HG03060 (cell line): Measurements from ENCODE around the gene FGF1.

ENCODE experiments used
- ATAC-seq: cut with Tn5 transposase; IDR thresholded peaks from one replicate; pipeline ENCODE4 v1.9.1; 2021; ENCODE audit warnings: low read depth, moderate number of reproducible peaks; ENCODE audit not compliant: unreplicated experiment

FGF1 gene

DNA sequence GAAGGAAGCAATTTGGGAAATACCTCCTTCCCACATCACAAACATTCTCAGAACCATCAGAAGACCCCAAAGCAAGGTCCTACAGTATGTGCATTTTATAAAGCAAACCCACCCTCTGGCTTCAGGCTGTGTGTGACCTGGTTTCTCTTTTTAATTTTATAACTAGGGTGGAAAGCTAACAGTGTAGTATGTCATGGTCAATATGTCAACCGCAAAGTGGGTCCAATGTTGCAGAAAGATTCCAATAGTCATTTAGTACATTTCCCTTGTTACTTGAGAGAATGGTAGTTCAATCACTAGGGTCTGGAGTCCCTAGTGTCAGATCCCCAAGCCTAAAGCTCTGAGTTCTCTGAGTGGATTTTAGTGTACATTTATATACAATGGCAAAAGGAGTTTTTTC, 96.2 kb downstream of the FGF1 start:
- no peak for ATAC-seq

GRCh38 chr5:142587354-142587965, 98.4 kb downstream of the FGF1 start:
- no peak for ATAC-seq

DNA sequence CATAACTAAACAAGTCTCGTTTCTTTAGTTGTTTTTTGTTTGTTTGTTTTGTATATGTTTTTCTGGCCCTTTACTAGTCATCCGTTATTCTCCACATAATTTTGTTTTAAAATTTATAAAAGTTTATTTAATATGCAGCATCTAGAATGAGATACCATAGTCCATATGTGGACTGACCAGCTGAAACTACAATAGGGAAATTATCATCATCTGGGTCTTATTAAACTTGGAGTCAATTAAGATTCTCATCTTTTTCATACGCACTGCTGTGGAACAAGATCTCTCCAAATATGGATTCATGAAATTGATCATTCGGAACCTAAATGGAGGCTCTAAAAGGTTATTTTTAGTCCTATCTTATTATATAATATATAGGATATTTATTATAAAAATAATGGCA, 99.3 kb downstream of the FGF1 start:
- no peak for ATAC-seq

DNA sequence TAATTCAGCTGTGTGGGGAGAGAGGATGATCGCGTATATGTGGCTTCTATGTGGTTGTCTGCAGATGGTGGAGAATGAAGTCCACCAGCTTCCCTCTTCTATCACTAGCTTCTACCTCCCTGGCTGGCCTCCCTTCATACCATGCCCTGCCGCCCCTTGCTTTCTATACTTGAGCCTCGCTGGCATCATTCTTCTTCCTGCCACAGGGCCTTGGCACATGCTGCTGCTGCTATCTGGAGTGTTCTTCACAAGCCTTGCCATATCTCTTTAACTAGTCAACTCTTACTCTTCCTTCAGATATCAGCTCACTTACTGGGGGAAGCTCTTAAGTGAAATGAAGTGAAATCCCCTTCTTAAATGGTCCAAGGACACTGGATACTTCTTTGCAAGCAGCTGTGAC, 100.4 kb downstream of the FGF1 start:
- ATAC-seq: no peak

DNA sequence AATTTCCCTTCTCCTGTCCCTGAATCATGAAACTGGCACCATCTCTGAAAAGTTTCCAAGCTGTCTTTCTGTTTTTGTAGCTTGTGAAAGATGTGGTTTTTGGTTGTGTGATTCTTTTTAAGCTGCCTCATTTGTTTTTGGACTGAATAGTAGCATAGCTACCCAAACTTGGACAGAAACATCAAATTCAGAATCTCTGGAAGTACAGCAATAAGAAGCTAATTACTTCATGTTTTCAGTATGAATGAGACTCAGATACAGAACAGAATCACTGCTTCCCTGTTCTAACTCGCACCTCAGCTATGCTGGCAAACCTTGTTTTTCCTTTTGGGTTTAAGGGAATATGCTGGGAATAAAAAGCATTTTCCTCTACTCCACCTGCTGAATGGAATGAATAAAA, 101.0 kb downstream of the FGF1 start:
- no peak for ATAC-seq

DNA sequence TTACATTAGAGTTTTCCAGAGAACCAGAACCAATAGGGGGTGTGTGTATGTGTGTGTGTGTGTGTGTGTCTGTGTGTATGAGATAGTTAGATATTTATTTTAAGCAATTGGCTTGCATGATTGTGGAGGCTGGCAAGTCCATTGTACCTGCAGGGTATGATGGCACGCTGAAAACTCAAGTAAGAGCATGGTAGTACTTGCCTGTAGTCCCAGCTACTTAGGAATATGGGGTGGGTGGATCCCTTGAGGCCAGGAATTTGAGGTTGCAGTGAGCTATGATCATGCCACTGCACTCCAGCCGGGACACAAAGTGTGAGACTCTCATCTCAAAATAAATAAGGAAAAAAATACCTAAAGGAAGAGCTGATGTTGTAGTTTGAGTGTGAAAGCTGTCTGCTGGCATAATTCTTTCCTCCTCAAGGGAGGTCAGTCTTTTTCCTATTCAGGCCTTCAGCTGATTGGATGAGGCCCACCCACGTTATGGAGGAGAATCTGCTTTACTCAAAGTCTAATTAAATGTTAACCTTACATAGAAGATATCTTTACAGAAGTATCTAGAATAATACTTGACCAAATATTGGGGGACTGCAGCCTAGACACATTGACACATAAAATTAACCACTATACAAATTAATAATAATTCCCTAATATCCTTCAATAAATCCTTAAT, 107.6 kb downstream of the FGF1 start:
- no peak for ATAC-seq

DNA sequence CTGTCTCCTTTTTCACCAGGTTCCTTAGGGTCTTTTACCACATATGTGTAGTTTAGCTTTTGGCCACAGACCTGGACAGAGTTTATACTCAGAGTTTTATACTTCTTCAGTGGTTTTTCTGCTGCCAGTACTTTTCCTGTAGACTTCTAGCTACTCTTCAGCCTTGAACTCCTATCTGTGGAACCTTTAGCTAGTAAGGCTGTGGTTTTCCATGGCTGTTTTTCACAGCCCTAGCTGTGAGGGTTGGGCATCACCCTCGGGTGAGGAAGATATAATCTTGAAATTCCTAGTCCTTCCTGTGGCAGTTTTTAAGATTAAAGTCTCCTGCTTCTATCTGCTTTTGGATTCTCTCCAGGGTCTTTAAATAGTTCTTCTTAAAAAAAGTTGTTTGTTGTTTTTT, 109.1 kb downstream of the FGF1 start:
- ATAC-seq: no peak

DNA sequence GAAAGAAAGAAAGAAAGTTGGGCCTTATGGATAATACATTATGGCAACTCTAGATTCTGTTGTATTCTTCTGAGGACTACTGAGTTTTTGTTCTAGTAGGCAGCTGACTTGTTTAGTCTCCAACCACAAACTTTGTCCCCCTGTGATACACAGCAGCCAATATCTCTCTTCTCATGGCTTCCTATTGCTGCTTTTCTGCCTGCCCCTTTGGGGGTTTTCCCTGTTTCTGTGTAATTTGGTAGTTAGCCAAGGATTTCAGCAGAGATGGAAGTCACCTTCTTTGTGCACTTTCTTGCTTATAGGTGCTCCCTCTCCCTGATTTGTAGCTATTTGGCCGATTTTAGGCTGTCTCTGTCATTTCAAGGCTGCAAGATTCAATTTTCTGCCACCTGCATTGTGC, 109.6 kb downstream of the FGF1 start:
- ATAC-seq: no peak

DNA sequence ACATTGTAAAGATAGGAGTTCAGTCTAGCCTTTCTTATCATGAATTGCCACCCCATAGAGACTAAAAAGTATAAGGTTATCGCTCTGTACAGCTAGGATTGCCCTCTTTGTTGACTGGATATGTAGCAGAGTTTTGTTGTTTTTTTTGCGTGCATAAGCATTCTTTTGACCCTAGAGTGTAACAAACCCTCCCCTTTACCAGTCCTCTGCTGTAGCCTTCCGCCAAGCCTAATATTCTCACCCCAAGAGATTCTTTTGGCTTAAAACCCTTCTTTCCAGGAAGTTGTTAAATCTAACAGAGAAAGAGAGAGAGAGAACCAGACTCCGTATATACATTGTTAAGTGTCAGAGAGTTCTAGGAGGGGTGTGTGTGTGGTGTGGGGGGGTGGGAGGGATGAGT, 113.9 kb downstream of the FGF1 start:
- ATAC-seq: no peak

- ATAC-seq: no peak
Observed at GRCh38 chr5:142571371-142571770, 114.5 kb downstream of the FGF1 start.

DNA sequence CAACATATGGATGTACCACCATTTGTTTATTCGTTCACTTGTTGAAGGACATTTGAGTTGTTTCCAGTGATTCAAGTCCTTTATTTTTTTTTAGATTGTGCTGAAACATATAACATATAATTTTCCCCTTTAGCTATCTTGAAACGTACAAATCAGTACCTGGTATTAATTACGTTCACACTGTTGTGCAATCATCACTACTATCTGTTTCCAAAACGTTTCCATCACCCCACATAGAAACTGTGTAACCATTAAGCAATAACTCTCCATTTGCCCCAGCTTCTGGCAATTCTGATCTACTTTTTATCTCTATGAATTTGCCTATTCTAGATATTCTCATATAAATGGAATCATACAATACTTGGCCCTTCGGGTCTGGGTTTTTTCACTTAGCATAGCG, 116.0 kb downstream of the FGF1 start:
- ATAC-seq: no peak

DNA sequence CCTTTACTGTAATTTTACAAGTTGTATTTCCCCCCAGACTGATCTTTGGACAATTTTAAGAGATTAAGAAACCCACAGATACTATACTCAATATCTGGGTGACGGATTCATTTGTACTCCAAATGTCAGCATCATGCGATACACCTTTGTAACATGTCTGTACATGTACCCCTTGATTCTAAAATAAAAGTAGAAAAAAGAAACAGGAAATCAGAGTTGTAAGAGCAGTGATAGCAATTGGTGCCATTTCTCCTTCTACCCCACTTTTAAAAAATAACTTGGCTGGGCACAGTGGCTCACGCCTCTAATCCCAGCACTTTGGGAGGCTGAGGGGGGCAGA, 116.9 kb downstream of the FGF1 start:
- ATAC-seq: no peak

DNA sequence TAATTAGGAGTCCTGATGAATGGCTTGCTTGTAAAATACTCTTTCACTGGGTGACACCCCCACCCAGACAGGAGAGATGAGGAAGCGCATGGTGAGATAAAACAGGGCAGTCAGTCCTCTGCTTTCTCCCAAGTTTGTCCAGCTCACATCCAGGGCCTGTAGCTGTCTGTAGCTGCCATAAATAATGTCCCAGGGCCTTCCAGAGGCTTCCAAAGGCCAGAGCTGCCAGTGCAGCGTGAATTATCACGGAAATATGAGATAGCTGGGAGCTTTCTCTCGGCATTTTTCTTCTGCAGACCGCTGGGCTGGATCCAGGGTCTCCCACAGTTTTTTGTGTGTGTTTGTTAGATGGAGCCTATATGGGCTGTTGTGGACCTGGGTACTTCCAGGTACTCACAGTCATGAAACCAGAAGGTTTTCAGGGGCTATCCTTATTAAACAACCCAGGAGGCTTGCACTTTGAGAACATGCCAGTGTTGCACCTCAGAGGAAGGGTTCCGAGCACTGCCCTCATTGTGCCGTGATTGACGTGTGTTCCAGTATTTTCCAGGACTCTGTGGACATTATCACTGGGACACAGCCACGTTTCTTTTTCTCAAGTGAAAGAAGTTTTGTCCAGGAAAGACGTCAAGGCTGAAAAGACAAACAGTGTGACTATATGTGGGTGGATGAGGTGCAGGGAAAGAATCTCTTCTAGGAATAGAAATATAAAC, 117.5 kb downstream of the FGF1 start:
- ATAC-seq: no peak

DNA sequence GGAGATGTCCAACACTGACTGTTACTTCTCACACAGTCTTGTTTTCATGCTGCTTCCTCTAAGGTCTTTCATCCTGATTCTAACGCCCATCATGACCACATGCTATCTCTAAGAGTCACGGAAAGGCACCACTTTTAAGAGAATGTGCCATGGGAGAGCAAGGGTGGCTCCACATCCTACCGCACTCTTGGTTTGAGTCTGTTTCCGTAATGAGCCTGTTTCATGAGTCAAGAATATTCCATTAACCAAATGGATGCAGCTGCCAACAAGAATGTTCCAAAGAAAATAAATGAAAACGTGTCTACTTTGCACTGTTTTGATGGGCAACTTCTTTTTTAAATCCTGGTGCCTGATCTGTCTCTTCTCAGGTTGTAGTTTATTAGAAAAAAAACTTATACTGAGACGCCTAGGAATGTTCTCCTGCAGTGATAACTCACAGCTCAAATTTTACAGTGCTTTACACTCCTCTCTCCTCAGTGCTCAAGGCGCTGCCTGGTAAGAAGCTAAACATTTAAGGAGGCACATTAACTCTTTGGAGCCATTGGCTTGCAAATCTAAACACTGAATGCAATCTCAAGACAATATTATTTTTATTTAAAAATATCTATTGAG, 124.3 kb downstream of the FGF1 start:
- no peak for ATAC-seq

DNA sequence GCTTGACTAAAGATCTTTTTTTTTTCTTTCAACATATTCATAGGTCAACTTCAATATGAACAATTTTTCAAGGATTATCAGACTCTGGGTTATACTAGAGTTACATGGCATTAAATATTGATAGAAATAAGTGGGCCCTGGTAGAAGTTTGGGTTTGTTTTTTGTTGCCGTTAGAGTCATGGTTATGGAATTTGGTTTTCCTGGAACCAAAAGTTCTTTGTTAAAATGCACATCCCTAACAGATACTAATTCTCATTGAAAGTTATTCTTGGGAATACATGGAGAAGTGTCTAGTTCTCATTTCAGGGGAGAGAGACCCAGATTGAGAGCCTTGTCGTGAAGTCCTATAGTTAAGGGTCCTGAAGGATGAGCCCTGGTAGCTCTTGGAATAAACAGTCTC, 124.9 kb downstream of the FGF1 start:
- ATAC-seq: no peak

DNA sequence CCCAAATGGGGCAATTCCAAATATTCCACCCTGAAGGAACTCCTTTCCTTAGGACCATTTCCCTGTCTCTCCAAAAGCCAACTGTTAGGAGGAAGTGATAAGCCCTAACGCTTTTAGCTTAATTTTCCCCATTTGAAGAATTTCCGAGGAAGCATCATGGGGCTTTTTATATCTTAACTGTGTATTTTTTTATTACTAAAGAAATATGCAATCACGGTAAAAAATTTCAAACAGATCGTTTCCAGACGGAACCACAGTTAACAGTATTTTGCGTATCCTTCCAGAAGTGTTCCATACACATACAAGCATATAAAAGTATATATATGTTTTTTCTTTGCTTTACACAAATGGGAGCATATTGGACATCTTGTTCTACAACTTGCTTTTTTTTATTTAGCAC, 133.8 kb downstream of the FGF1 start:
- no peak for ATAC-seq

GRCh38 chr5:142551338-142552067, 134.4 kb downstream of the FGF1 start:
- no peak for ATAC-seq

GRCh38 chr5:142550471-142550870, 135.4 kb downstream of the FGF1 start:
- ATAC-seq: no peak

DNA sequence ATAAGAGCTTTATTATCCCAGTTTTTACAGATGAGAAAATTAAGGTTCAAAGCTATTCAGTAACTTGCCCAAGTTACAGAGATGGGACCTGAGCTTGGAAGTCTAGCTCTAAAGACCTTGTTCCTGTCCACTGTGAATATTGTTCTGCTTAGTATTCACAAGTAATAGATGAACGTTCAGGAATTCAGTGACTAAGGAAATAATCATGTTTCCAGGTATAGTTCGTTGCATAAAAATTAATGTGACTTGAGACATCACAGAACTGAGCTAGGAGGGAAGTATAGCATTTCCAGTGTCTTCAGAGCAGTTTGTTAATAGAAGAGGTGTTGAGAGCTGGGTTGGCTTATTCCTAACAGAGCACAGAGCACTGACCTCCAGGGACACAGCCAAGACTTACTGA, 136.1 kb downstream of the FGF1 start:
- ATAC-seq: no peak

DNA sequence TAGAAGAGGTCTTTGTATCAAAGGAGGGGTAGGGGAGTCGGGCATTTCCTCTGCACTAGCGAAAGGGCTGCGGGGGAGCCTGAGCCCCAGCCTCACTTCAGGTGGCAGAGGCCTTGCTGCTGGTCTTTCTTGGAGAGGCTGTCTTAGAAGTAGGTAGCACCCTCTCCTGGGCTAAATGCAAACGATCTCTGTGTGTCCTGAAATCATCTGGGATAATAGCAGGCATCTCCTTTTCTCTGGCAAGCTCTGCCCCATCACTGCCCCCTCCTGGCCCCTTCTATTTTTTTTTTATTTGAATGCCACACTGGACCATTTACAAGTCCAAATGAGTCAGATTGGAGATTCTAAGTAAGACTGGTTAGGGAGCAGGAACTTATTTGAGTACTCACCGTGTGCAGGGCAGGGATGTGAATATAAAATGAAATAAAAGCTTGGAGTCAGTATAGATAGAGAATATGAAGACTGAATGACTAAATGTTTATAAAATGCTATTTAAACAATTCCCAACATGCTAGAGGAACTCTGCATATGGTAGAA, 137.1 kb downstream of the FGF1 start:
- ATAC-seq: no peak
